Measurements from ENCODE around the gene KRT73. TPM values are rescaled to one million over a fixed set of nuclear protein-coding genes. Genes with fewer than 3 reads are reported as not detected.

The KRT73 gene
- total and polyA plus RNA-seq, 3 experiments from 2014 or later, result 0.13 to 0.24 TPM; not detected in 1

- ChIA-PET POLR2A (no interaction called here), CTCF (no interaction called here)
- peaks cover 40 to 41% (median 40%) of the 10 kb centered on the region in 3 donors for H3K4me1 Mint-ChIP-seq
- H3K4me3 Mint-ChIP-seq, result peak overlapping the region in 1 of 7 donors; percentile 1
- Histone ChIP-seq H3K4me1 (ENCODE audit: insufficient read depth, low read length) (peaks cover 51% of the 10 kb centered on the region), H3K27me3 (ENCODE audit: insufficient read depth, low read length, poor library complexity, severe bottlenecking) (no peaks in the 10 kb centered on the region), H3K9me3 (ENCODE audit: low read length) (no peaks in the 10 kb centered on the region), H3K36me3 (ENCODE audit: insufficient read depth, low read length) (no peaks in the 10 kb centered on the region), H3K27ac (ENCODE audit: low read depth, low read length) (no peak overlapping the region), H3K4me3 (ENCODE audit: low read length) (no peak overlapping the region)
- no peaks in the 10 kb centered on the region for H3K9me3 Mint-ChIP-seq
- H3K36me3 Mint-ChIP-seq, result peaks cover 0 to 3% (median 0%) of the 10 kb centered on the region in 3 donors
- no peak for DNase-seq
- peaks cover 3% of the 10 kb centered on the region in 2 donors for H3K27me3 Mint-ChIP-seq
- peak overlapping the region in 4 of 8 donors; percentile 13 to 49 (median 24) for H3K27ac Mint-ChIP-seq
These were observed 11.1 kb upstream of the KRT73 start for GRCh38 chr12:52629281-52630007.

GRCh38 chr12:52628841-52629240 is 10.5 kb upstream of the KRT73 start:
- H3K36me3 ChIP-seq (ENCODE audit: insufficient read depth, low read length), result no peaks in the 10 kb centered on the region
- H3K4me3 ChIP-seq (ENCODE audit: low read length), result no peak overlapping the region
- H3K27me3 ChIP-seq (ENCODE audit: insufficient read depth, low read length, poor library complexity, severe bottlenecking), result no peaks in the 10 kb centered on the region
- H3K9me3 ChIP-seq (ENCODE audit: low read length), result no peaks in the 10 kb centered on the region
- Mint-ChIP-seq H3K36me3 (peaks cover 0 to 3% (median 0%) of the 10 kb centered on the region in 3 donors), H3K9me3 (no peaks in the 10 kb centered on the region), H3K4me3 (no peak overlapping the region), H3K27ac (no peak overlapping the region), H3K27me3 (peaks cover 3% of the 10 kb centered on the region in 2 donors), H3K4me1 (peaks cover 34 to 35% (median 35%) of the 10 kb centered on the region in 3 donors)
- CTCF ChIA-PET, result no interaction called here
- POLR2A ChIA-PET, result no interaction called here
- no peak for DNase-seq
- H3K4me1 ChIP-seq (ENCODE audit: insufficient read depth, low read length), result peaks cover 45% of the 10 kb centered on the region
- H3K27ac ChIP-seq (ENCODE audit: low read depth, low read length), result no peak overlapping the region

- H3K27ac Mint-ChIP-seq, result peak overlapping the region in 4 of 8 donors; percentile 2 to 80 (median 50)
- peaks cover 37% of the 10 kb centered on the region for H3K4me1 ChIP-seq (ENCODE audit: insufficient read depth, low read length)
- no peaks in the 10 kb centered on the region for H3K27me3 ChIP-seq (ENCODE audit: insufficient read depth, low read length, poor library complexity, severe bottlenecking)
- peaks cover 3% of the 10 kb centered on the region in 2 donors for H3K27me3 Mint-ChIP-seq
- POLR2A ChIA-PET, result no interaction called here
- DNase-seq, result no peak
- H3K36me3 Mint-ChIP-seq, result peaks cover 0 to 3% (median 0%) of the 10 kb centered on the region in 3 donors
- no peaks in the 10 kb centered on the region for H3K9me3 ChIP-seq (ENCODE audit: low read length)
- H3K4me3 Mint-ChIP-seq, result no peak overlapping the region
- H3K4me1 Mint-ChIP-seq, result peaks cover 26 to 29% (median 28%) of the 10 kb centered on the region in 3 donors
- H3K4me3 ChIP-seq (ENCODE audit: low read length), result no peak overlapping the region
- H3K9me3 Mint-ChIP-seq, result no peaks in the 10 kb centered on the region
- CTCF ChIA-PET, result no interaction called here
- H3K27ac ChIP-seq (ENCODE audit: low read depth, low read length), result no peak overlapping the region
- no peaks in the 10 kb centered on the region for H3K36me3 ChIP-seq (ENCODE audit: insufficient read depth, low read length)
These were observed 9.8 kb upstream of the KRT73 start for GRCh38 chr12:52628111-52628507.

- Histone ChIP-seq H3K4me3 (ENCODE audit: low read length) (no peak overlapping the region), H3K9me3 (ENCODE audit: low read length) (no peaks in the 10 kb centered on the region), H3K27ac (ENCODE audit: low read depth, low read length) (no peak overlapping the region), H3K27me3 (ENCODE audit: insufficient read depth, low read length, poor library complexity, severe bottlenecking) (no peaks in the 10 kb centered on the region), H3K36me3 (ENCODE audit: insufficient read depth, low read length) (no peaks in the 10 kb centered on the region), H3K4me1 (ENCODE audit: insufficient read depth, low read length) (peaks cover 32% of the 10 kb centered on the region)
- Mint-ChIP-seq H3K9me3 (no peaks in the 10 kb centered on the region), H3K4me3 (no peak overlapping the region), H3K36me3 (peaks cover 0 to 3% (median 0%) of the 10 kb centered on the region in 3 donors), H3K27me3 (peaks cover 6 to 7% of the 10 kb centered on the region in 2 donors), H3K27ac (no peak overlapping the region), H3K4me1 (peaks cover 22 to 28% (median 23%) of the 10 kb centered on the region in 3 donors)
- ChIA-PET POLR2A (no interaction called here), CTCF (no interaction called here)
- DNase-seq, result no peak
These were observed 9.2 kb upstream of the KRT73 start for GRCh38 chr12:52627395-52628110.

GRCh38 chr12:52622349-52622748 is 4.0 kb upstream of the KRT73 start:
- Mint-ChIP-seq H3K27ac (no peak overlapping the region), H3K4me1 (peaks cover 0 to 7% (median 3%) of the 10 kb centered on the region in 3 donors), H3K36me3 (peaks cover 0 to 5% (median 3%) of the 10 kb centered on the region in 3 donors), H3K4me3 (no peak overlapping the region), H3K27me3 (peaks cover 11 to 22% of the 10 kb centered on the region in 2 donors), H3K9me3 (no peaks in the 10 kb centered on the region)
- Histone ChIP-seq H3K27ac (ENCODE audit: low read depth, low read length) (no peak overlapping the region), H3K9me3 (ENCODE audit: low read length) (no peaks in the 10 kb centered on the region), H3K36me3 (ENCODE audit: insufficient read depth, low read length) (no peaks in the 10 kb centered on the region), H3K4me3 (ENCODE audit: low read length) (no peak overlapping the region), H3K27me3 (ENCODE audit: insufficient read depth, low read length, poor library complexity, severe bottlenecking) (no peaks in the 10 kb centered on the region), H3K4me1 (ENCODE audit: insufficient read depth, low read length) (peaks cover 20% of the 10 kb centered on the region)
- ChIA-PET CTCF (interaction anchor here (1.3 kb wide), 1 partner anchor 248 kb away, joined by 3 read pairs; no protein-coding TSS in a partner anchor), POLR2A (no interaction called here)
- DNase-seq, result no peak

- peaks cover 0 to 5% (median 0%) of the 10 kb centered on the region in 3 donors for H3K36me3 Mint-ChIP-seq
- POLR2A ChIA-PET, result no interaction called here
- Histone ChIP-seq H3K4me1 (ENCODE audit: insufficient read depth, low read length) (peaks cover 51% of the 10 kb centered on the region), H3K9me3 (ENCODE audit: low read length) (no peaks in the 10 kb centered on the region), H3K27ac (ENCODE audit: low read depth, low read length) (no peak overlapping the region), H3K27me3 (ENCODE audit: insufficient read depth, low read length, poor library complexity, severe bottlenecking) (no peaks in the 10 kb centered on the region), H3K36me3 (ENCODE audit: insufficient read depth, low read length) (no peaks in the 10 kb centered on the region), H3K4me3 (ENCODE audit: low read length) (no peak overlapping the region)
- CTCF ChIA-PET, result interaction anchor here (1.3 kb wide), 1 partner anchor 23 kb away, joined by 3 read pairs; no protein-coding TSS in a partner anchor
- peak overlapping the region in 1 of 8 donors; percentile 48 for H3K27ac Mint-ChIP-seq
- peaks cover 22 to 28% (median 27%) of the 10 kb centered on the region in 3 donors for H3K4me1 Mint-ChIP-seq
- H3K9me3 Mint-ChIP-seq, result no peaks in the 10 kb centered on the region
- DNase-seq, result no peak
- H3K27me3 Mint-ChIP-seq, result peaks cover 8 to 34% of the 10 kb centered on the region in 2 donors
- no peak overlapping the region for H3K4me3 Mint-ChIP-seq
These were observed 507 bp upstream of the KRT73 start for GRCh38 chr12:52618866-52619265.

GRCh38 chr12:52617403-52617785 is 965 bp downstream of the KRT73 start:
- Mint-ChIP-seq H3K36me3 (peaks cover 0 to 5% (median 0%) of the 10 kb centered on the region in 3 donors), H3K9me3 (no peaks in the 10 kb centered on the region), H3K27me3 (peaks cover 4 to 30% of the 10 kb centered on the region in 2 donors), H3K27ac (peak overlapping the region in 3 of 8 donors; percentile 29 to 74 (median 73)), H3K4me1 (peaks cover 25 to 40% (median 39%) of the 10 kb centered on the region in 3 donors), H3K4me3 (peak overlapping the region in 1 of 7 donors; percentile 44)
- ChIA-PET CTCF (no interaction called here), POLR2A (no interaction called here)
- H3K4me1 ChIP-seq (ENCODE audit: insufficient read depth, low read length), result peaks cover 66% of the 10 kb centered on the region
- H3K27me3 ChIP-seq (ENCODE audit: insufficient read depth, low read length, poor library complexity, severe bottlenecking), result no peaks in the 10 kb centered on the region
- no peak overlapping the region for H3K4me3 ChIP-seq (ENCODE audit: low read length)
- no peak for DNase-seq
- no peaks in the 10 kb centered on the region for H3K9me3 ChIP-seq (ENCODE audit: low read length)
- no peaks in the 10 kb centered on the region for H3K36me3 ChIP-seq (ENCODE audit: insufficient read depth, low read length)
- H3K27ac ChIP-seq (ENCODE audit: low read depth, low read length), result no peak overlapping the region

Measured in CD8-positive, alpha-beta memory T cell (primary cell).